Measurements from ENCODE around the gene NDUFS2.
A peak's percentile ranks its signal among the peaks of the same experiment; 100 is the strongest.

Gene NDUFS2

DNA sequence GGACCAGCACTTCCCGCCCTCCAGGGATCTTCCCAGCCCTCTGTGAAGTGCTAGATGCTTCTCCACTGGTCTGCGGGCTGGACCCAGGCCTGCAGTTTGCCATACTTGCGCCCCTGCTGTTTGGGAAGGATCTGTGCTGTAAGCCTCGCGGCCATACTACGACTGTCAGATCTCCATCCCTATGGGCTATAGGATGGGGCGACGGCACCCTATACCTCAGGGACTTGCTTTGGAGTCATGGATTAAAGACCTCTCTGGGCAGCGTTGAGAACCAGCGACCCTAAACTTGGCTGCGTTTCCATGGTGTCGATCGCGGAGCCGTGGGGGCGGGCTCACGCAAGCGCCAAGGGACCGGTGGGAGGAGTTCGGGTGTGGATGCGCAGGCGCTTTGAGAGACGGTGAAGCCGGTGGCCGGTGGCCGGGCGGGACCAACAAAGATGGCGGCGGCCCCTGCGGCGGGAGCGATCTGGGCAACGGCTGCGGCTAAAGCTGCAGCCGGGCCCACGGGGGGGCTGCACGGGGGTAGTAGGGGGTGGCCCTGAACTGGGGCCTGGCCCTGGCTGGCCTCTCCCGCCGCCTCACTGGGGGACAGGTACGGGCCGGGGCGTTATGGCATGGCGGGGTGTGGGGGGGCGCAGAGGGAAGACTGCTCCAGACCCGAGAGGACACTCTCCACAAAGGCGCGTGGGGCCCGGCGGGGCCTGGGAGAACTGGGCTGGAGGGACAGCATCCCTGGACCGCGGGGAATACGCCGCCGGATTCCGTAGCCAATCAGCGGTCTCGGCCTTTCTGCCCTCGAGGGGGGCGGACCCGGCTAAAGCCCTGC lies 42.9 kb upstream of the NDUFS2 start, which contains the start of gene USP21:
Gene USP21 (plus strand): TSS at position 414 of the 826 bp plus-strand sequence. CDS start 1,141 bp downstream, outside the sequence.
- no CpG with 5 or more reads among the region's 60 CpGs for WGBS (ENCODE audit: extremely low coverage, insufficient coverage, low lambda C conversion rate)
- peaks cover 5% of the 10 kb centered on the region for H3K79me1 ChIP-seq (ENCODE audit: low read length)
- no peak within 1 kb of the TSS for H2AK5ac ChIP-seq (ENCODE audit: low read length)

DNA sequence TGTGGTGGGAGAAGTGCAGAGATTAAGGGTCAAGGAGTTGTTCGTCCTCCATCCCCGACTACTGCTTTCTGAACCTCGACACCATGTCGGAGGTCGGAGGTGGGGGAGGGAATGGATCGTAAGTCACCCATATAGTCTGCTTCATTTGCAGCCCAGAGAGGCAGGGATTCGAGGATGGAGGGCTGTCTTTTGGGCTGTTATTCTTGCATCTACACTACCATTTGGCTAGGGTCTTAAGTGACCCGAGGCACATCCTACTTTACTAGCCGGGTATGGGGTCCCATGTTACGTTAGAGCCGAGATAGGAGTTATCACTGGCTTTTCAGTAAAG lies 42.3 kb upstream of the NDUFS2 start:
- Histone ChIP-seq H3K4me3 (ENCODE audit: low read length) (peak overlapping the region; percentile 43), H3K56ac (ENCODE audit: low read length) (peak overlapping the region; percentile 91), H3K27ac (ENCODE audit: low read depth, low read length) (no peak overlapping the region), H4K5ac (ENCODE audit: low read length) (no peak overlapping the region), H3K23ac (ENCODE audit: low read length) (no peak overlapping the region), H3K79me2 (ENCODE audit: control insufficient read depth, insufficient read depth, low read length) (no peaks in the 10 kb centered on the region), H3K36me3 (ENCODE audit: control insufficient read depth, insufficient read depth, low read length) (no peaks in the 10 kb centered on the region), H3K9ac (ENCODE audit: low read length) (peak overlapping the region; percentile 82), H4K8ac (ENCODE audit: low read depth, low read length) (no peak overlapping the region), H3K27me3 (ENCODE audit: insufficient read depth, low read length, poor library complexity) (no peaks in the 10 kb centered on the region), H2BK120ac (ENCODE audit: low read depth, low read length) (no peak overlapping the region), H3K4me2 (ENCODE audit: low read length) (peak overlapping the region; percentile 91), H3K18ac (ENCODE audit: low read length) (peak overlapping the region; percentile 93), H3K4ac (ENCODE audit: low read depth, low read length) (peak overlapping the region; percentile 92), H2AK5ac (ENCODE audit: low read length) (no peak overlapping the region), H2BK15ac (replicated peaks; ENCODE audit: low read depth) (no peak overlapping the region), H3K4me1 (ENCODE audit: control insufficient read depth, low read depth, low read length) (peaks cover 2% of the 10 kb centered on the region), H3K79me1 (ENCODE audit: low read length) (peaks cover 5% of the 10 kb centered on the region), H2BK5ac (ENCODE audit: low read length) (no peak overlapping the region)
- no CpG with 5 or more reads among the region's 11 CpGs for WGBS (ENCODE audit: extremely low coverage, insufficient coverage, low lambda C conversion rate)
- no peak for DNase-seq

More for the DNA sequence above, 42.9 kb upstream of the NDUFS2 start, which contains the start of gene USP21:
- peak within 1 kb of the TSS; percentile 91 for H3K4me2 ChIP-seq (ENCODE audit: low read length)
- H3K27me3 ChIP-seq (ENCODE audit: insufficient read depth, low read length, poor library complexity) = no peaks in the 10 kb centered on the region
- H3K27ac ChIP-seq (ENCODE audit: low read depth, low read length) = peak within 1 kb of the TSS; percentile 40
- H3K36me3 ChIP-seq (ENCODE audit: control insufficient read depth, insufficient read depth, low read length) = no peaks in the 10 kb centered on the region
- H3K4me1 ChIP-seq (ENCODE audit: control insufficient read depth, low read depth, low read length) = peaks cover 4% of the 10 kb centered on the region
- DNase-seq = peak; percentile 96
- H3K79me2 ChIP-seq (ENCODE audit: control insufficient read depth, insufficient read depth, low read length) = no peaks in the 10 kb centered on the region
- H2BK120ac ChIP-seq (ENCODE audit: low read depth, low read length) = no peak within 1 kb of the TSS
- no peak within 1 kb of the TSS for H4K8ac ChIP-seq (ENCODE audit: low read depth, low read length)
- no peak within 1 kb of the TSS for H2BK15ac ChIP-seq (replicated peaks; ENCODE audit: low read depth)
- H3K18ac ChIP-seq (ENCODE audit: low read length) = peak within 1 kb of the TSS; percentile 93
- H3K4ac ChIP-seq (ENCODE audit: low read depth, low read length) = peak within 1 kb of the TSS; percentile 92
- peak within 1 kb of the TSS; percentile 83 for H3K9ac ChIP-seq (ENCODE audit: low read length)
- H4K5ac ChIP-seq (ENCODE audit: low read length) = no peak within 1 kb of the TSS
- no peak within 1 kb of the TSS for H2BK5ac ChIP-seq (ENCODE audit: low read length)
- H3K23ac ChIP-seq (ENCODE audit: low read length) = no peak within 1 kb of the TSS
- peak within 1 kb of the TSS; percentile 55 for H3K4me3 ChIP-seq (ENCODE audit: low read length)
- peak within 1 kb of the TSS; percentile 91 for H3K56ac ChIP-seq (ENCODE audit: low read length)

DNA sequence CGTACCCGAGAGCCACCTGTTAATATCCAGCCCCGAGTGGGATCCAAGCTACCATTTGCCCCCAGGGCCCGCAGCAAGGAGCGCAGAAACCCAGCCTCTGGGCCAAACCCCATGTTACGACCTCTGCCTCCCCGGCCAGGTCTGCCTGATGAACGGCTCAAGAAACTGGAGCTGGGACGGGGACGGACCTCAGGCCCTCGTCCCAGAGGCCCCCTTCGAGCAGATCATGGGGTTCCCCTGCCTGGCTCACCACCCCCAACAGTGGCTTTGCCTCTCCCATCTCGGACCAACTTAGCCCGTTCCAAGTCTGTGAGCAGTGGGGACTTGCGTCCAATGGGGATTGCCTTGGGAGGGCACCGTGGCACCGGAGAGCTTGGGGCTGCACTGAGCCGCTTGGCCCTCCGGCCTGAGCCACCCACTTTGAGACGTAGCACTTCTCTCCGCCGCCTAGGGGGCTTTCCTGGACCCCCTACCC lies 41.5 kb upstream of the NDUFS2 start:
- H3K4me3 ChIP-seq (ENCODE audit: low read length) = no peak overlapping the region
- WGBS (ENCODE audit: extremely low coverage, insufficient coverage, low lambda C conversion rate) = no CpG with 5 or more reads among the region's 22 CpGs

DNA sequence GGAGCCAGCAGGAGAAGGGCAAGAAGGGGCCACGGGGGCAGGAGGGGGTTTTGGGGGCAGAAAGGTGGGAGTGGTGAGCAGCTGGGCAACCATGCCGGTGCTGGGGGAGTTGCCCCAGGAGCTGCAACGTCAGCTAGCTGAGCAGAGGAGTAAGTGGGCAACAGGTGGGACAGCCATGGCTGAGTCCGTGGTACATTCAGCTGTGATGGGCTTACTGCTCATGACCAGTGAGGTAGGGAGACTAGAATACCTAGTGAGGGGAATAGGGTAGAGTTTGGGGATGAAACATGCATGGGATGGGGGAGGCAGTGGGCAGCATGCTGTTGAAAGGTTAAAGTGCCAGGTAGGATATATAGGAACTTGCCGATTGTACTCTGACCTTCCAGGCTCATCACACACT lies 40.5 kb upstream of the NDUFS2 start:
- H3K36me3 ChIP-seq (ENCODE audit: control insufficient read depth, insufficient read depth, low read length) = no peaks in the 10 kb centered on the region
- no peak overlapping the region for H2BK15ac ChIP-seq (replicated peaks; ENCODE audit: low read depth)
- H3K27ac ChIP-seq (ENCODE audit: low read depth, low read length) = no peak overlapping the region
- H3K9ac ChIP-seq (ENCODE audit: low read length) = no peak overlapping the region
- H3K56ac ChIP-seq (ENCODE audit: low read length) = no peak overlapping the region
- DNase-seq = no peak
- H2BK5ac ChIP-seq (ENCODE audit: low read length) = no peak overlapping the region
- H2BK120ac ChIP-seq (ENCODE audit: low read depth, low read length) = no peak overlapping the region
- H3K4me1 ChIP-seq (ENCODE audit: control insufficient read depth, low read depth, low read length) = peaks cover 2% of the 10 kb centered on the region
- H3K23ac ChIP-seq (ENCODE audit: low read length) = no peak overlapping the region
- H3K4me2 ChIP-seq (ENCODE audit: low read length) = no peak overlapping the region
- H3K79me2 ChIP-seq (ENCODE audit: control insufficient read depth, insufficient read depth, low read length) = no peaks in the 10 kb centered on the region
- H3K27me3 ChIP-seq (ENCODE audit: insufficient read depth, low read length, poor library complexity) = no peaks in the 10 kb centered on the region
- H3K18ac ChIP-seq (ENCODE audit: low read length) = no peak overlapping the region
- H4K8ac ChIP-seq (ENCODE audit: low read depth, low read length) = no peak overlapping the region
- no peak overlapping the region for H3K4ac ChIP-seq (ENCODE audit: low read depth, low read length)
- no peak overlapping the region for H4K5ac ChIP-seq (ENCODE audit: low read length)
- no peak overlapping the region for H2AK5ac ChIP-seq (ENCODE audit: low read length)
- no CpG with 5 or more reads among the region's 5 CpGs for WGBS (ENCODE audit: extremely low coverage, insufficient coverage, low lambda C conversion rate)
- H3K79me1 ChIP-seq (ENCODE audit: low read length) = peaks cover 5% of the 10 kb centered on the region
- H3K4me3 ChIP-seq (ENCODE audit: low read length) = no peak overlapping the region

More for the DNA sequence above, 41.5 kb upstream of the NDUFS2 start:
- Histone ChIP-seq H3K4me1 (ENCODE audit: control insufficient read depth, low read depth, low read length) (peaks cover 2% of the 10 kb centered on the region), H3K9ac (ENCODE audit: low read length) (no peak overlapping the region), H3K27me3 (ENCODE audit: insufficient read depth, low read length, poor library complexity) (no peaks in the 10 kb centered on the region), H3K56ac (ENCODE audit: low read length) (no peak overlapping the region), H3K4me2 (ENCODE audit: low read length) (no peak overlapping the region), H3K79me2 (ENCODE audit: control insufficient read depth, insufficient read depth, low read length) (no peaks in the 10 kb centered on the region), H3K4ac (ENCODE audit: low read depth, low read length) (no peak overlapping the region), H2AK5ac (ENCODE audit: low read length) (no peak overlapping the region), H3K23ac (ENCODE audit: low read length) (no peak overlapping the region), H2BK5ac (ENCODE audit: low read length) (no peak overlapping the region), H2BK15ac (replicated peaks; ENCODE audit: low read depth) (no peak overlapping the region), H3K18ac (ENCODE audit: low read length) (no peak overlapping the region), H3K79me1 (ENCODE audit: low read length) (peaks cover 5% of the 10 kb centered on the region), H3K27ac (ENCODE audit: low read depth, low read length) (no peak overlapping the region), H4K8ac (ENCODE audit: low read depth, low read length) (no peak overlapping the region), H2BK120ac (ENCODE audit: low read depth, low read length) (no peak overlapping the region), H3K36me3 (ENCODE audit: control insufficient read depth, insufficient read depth, low read length) (no peaks in the 10 kb centered on the region), H4K5ac (ENCODE audit: low read length) (no peak overlapping the region)
- no peak for DNase-seq

DNA sequence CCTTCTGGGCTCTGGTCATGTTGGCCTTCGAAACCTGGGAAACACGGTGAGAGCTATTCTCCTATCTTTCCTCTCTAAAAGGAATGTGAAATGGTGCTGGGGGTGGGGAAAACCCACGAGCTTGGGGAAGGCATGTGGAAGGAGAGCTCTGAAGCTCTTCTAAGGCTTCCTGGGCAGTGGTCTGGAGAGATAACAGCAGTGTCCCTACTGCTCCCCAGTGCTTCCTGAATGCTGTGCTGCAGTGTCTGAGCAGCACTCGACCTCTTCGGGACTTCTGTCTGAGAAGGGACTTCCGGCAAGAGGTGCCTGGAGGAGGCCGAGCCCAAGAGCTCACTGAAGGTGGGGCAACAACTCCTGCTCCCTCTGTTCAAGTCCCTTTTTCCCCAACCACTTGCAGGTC lies 40.1 kb upstream of the NDUFS2 start:
- H3K36me3 ChIP-seq (ENCODE audit: control insufficient read depth, insufficient read depth, low read length) = no peaks in the 10 kb centered on the region
- H3K23ac ChIP-seq (ENCODE audit: low read length) = no peak overlapping the region
- no peak overlapping the region for H3K4ac ChIP-seq (ENCODE audit: low read depth, low read length)
- H3K27ac ChIP-seq (ENCODE audit: low read depth, low read length) = no peak overlapping the region
- no peak overlapping the region for H4K5ac ChIP-seq (ENCODE audit: low read length)
- no peak overlapping the region for H3K56ac ChIP-seq (ENCODE audit: low read length)
- H3K9ac ChIP-seq (ENCODE audit: low read length) = no peak overlapping the region
- no peak overlapping the region for H4K8ac ChIP-seq (ENCODE audit: low read depth, low read length)
- DNase-seq = no peak
- H3K79me1 ChIP-seq (ENCODE audit: low read length) = peaks cover 5% of the 10 kb centered on the region
- no peak overlapping the region for H2BK120ac ChIP-seq (ENCODE audit: low read depth, low read length)
- WGBS (ENCODE audit: extremely low coverage, insufficient coverage, low lambda C conversion rate) = no CpG with 5 or more reads among the region's 7 CpGs
- H3K4me2 ChIP-seq (ENCODE audit: low read length) = no peak overlapping the region
- H2BK15ac ChIP-seq (replicated peaks; ENCODE audit: low read depth) = no peak overlapping the region
- H3K4me1 ChIP-seq (ENCODE audit: control insufficient read depth, low read depth, low read length) = peaks cover 2% of the 10 kb centered on the region
- no peak overlapping the region for H2AK5ac ChIP-seq (ENCODE audit: low read length)
- H3K4me3 ChIP-seq (ENCODE audit: low read length) = no peak overlapping the region
- no peaks in the 10 kb centered on the region for H3K79me2 ChIP-seq (ENCODE audit: control insufficient read depth, insufficient read depth, low read length)
- no peak overlapping the region for H2BK5ac ChIP-seq (ENCODE audit: low read length)
- no peaks in the 10 kb centered on the region for H3K27me3 ChIP-seq (ENCODE audit: insufficient read depth, low read length, poor library complexity)
- H3K18ac ChIP-seq (ENCODE audit: low read length) = no peak overlapping the region
